ENCODE results near the gene TNFRSF21.

TNFRSF21 gene

DNA sequence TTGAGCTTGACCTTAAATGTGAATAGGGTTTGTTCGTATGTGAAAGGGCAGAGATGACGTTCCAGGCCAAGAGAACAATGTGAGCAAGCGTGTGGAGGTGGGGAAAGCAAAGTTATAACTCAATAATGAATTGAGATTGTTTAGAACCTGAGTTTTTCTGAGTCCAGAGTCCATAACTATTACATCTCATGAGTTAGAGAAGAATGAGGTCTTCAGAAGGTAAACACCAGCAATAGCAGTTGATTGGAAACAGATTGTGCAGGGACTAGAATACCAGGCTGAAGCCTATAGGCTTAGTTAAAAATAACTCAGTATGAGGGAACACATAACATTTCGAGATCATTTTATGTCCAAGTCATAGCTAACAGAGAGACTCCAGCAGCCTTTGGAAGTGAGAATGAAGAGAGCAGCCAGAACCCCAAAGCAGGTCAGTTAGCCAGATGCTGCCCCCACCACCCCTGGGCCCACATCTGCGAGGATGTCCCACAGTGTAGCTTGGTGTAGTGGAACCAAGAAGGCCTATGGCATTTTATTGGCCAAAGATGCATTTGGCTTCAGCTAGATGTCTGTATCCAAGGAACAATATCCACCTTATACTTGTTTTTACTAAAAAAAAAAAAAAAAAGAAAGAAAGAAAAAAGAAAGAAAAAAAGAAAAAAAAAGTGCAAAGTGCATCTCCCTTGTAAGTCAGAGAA lies 121.7 kb downstream of the TNFRSF21 start:
- DNase-seq (ENCODE audit: low read depth) = no peak
- TF ChIP-seq, protein P1, sequence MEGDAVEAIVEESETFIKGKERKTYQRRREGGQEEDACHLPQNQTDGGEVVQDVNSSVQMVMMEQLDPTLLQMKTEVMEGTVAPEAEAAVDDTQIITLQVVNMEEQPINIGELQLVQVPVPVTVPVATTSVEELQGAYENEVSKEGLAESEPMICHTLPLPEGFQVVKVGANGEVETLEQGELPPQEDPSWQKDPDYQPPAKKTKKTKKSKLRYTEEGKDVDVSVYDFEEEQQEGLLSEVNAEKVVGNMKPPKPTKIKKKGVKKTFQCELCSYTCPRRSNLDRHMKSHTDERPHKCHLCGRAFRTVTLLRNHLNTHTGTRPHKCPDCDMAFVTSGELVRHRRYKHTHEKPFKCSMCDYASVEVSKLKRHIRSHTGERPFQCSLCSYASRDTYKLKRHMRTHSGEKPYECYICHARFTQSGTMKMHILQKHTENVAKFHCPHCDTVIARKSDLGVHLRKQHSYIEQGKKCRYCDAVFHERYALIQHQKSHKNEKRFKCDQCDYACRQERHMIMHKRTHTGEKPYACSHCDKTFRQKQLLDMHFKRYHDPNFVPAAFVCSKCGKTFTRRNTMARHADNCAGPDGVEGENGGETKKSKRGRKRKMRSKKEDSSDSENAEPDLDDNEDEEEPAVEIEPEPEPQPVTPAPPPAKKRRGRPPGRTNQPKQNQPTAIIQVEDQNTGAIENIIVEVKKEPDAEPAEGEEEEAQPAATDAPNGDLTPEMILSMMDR (IDR thresholded peaks at IDR 0.05; ENCODE audit: low read depth, low read length) = no peak
- TF ChIP-seq POLR2A (IDR thresholded peaks at IDR 0.05; ENCODE audit: extremely low read depth, insufficient read length) (no peak), MYC (IDR thresholded peaks at IDR 0.05; ENCODE audit: low read depth, low read length) (no peak)
- TF ChIP-seq, protein P2, sequence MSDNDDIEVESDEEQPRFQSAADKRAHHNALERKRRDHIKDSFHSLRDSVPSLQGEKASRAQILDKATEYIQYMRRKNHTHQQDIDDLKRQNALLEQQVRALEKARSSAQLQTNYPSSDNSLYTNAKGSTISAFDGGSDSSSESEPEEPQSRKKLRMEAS (IDR thresholded peaks at IDR 0.05; ENCODE audit: low read depth, low read length) = no peak
- H3K4me3 ChIP-seq (ENCODE audit: low read depth, low read length) = no peak overlapping the region

- DNase-seq (ENCODE audit: low read depth) = no peak
Measured at GRCh38 chr6:47187113-47187512, 122.6 kb downstream of the TNFRSF21 start.

DNA sequence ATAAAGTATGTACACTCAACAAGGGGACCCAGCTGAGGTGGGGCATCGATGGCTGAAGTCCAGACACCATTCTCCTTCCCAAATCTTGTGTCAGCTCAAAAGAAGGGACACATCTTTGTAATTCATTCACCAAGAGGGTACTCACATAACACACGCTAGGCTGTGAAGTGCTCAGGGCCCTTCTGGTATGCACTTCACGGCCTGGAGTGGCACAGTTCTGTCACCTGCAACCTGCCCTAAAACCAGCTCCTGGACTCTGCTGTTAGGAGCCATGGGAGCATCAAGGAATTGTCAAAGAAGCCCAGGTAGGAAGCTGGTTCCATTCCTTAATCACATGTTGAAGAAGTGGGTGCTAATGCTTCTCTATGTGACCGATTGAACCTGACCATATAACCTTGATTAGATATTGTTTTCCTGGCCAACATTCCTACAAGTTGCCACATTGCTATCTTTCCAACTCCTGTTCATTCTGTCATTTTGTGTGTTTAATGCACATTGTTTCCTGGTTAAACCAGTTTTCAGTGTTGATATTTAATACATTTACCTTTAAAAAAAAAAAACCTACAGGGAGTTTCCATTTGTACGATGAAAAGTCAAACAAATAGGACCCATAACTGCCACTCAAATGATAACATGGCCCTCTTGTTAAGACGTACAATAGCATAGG lies 127.3 kb downstream of the TNFRSF21 start:
- TF ChIP-seq MYC (IDR thresholded peaks at IDR 0.05; ENCODE audit: low read depth, low read length) (no peak), POLR2A (IDR thresholded peaks at IDR 0.05; ENCODE audit: extremely low read depth, insufficient read length) (no peak)
- TF ChIP-seq, protein P2 (IDR thresholded peaks at IDR 0.05; ENCODE audit: low read depth, low read length) = no peak
- TF ChIP-seq, protein P1 (IDR thresholded peaks at IDR 0.05; ENCODE audit: low read depth, low read length) = no peak
- DNase-seq (ENCODE audit: low read depth) = no peak
- no peak overlapping the region for H3K4me3 ChIP-seq (ENCODE audit: low read depth, low read length)

More at GRCh38 chr6:47187113-47187512, 122.6 kb downstream of the TNFRSF21 start:
- H3K4me3 ChIP-seq (ENCODE audit: low read depth, low read length) = no peak overlapping the region
- no peak for TF ChIP-seq POLR2A (IDR thresholded peaks at IDR 0.05; ENCODE audit: extremely low read depth, insufficient read length)
- TF ChIP-seq, protein P1 (IDR thresholded peaks at IDR 0.05; ENCODE audit: low read depth, low read length) = no peak
- TF ChIP-seq, protein P2 (IDR thresholded peaks at IDR 0.05; ENCODE audit: low read depth, low read length) = no peak
- TF ChIP-seq MYC (IDR thresholded peaks at IDR 0.05; ENCODE audit: low read depth, low read length) = no peak

- TF ChIP-seq, protein P1 (IDR thresholded peaks at IDR 0.05; ENCODE audit: low read depth, low read length) = no peak
- TF ChIP-seq MYC (IDR thresholded peaks at IDR 0.05; ENCODE audit: low read depth, low read length) (no peak), POLR2A (IDR thresholded peaks at IDR 0.05; ENCODE audit: extremely low read depth, insufficient read length) (no peak)
- TF ChIP-seq, protein P2 (IDR thresholded peaks at IDR 0.05; ENCODE audit: low read depth, low read length) = no peak
- no peak for DNase-seq (ENCODE audit: low read depth)
- H3K4me3 ChIP-seq (ENCODE audit: low read depth, low read length) = no peak overlapping the region
Measured at GRCh38 chr6:47181681-47182080, 128.0 kb downstream of the TNFRSF21 start.

Data from NB4 (cell line).